GM19240 (cell line): Measurements from ENCODE around the gene TCEA2.
"Not testable (repeated sequence)": the region's sequence is repeated elsewhere in the genome, so short reads cannot be mapped to it uniquely, and the experiment has no call there.

ENCODE experiments used
- DNase-seq: peaks from one replicate; pipeline ENCODE4 v3.0.0; 2011; ENCODE audit warnings: low spot score; ENCODE audit not compliant: insufficient read length

TCEA2 gene

DNA sequence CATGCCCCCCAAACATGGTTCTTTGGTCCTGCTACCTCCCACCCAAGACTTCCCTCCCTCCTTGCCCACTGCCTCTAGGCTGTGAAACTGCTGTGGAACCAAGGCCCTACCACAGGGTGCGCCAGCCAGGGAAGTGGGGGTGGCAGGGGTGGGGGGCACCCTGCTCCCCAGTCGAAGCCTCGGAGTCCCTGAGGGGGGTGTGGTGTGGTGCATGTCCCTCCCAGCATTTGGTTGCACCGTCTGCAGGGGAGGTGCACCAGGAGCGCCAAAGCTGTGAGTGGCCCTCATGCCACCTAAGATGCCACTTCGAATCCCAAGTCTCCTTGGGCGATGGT, 14.5 kb downstream of the TCEA2 start:
- DNase-seq = no peak

GRCh38 chr20:64077876-64078551, 15.0 kb downstream of the TCEA2 start:
- DNase-seq = peak; percentile 42

DNA sequence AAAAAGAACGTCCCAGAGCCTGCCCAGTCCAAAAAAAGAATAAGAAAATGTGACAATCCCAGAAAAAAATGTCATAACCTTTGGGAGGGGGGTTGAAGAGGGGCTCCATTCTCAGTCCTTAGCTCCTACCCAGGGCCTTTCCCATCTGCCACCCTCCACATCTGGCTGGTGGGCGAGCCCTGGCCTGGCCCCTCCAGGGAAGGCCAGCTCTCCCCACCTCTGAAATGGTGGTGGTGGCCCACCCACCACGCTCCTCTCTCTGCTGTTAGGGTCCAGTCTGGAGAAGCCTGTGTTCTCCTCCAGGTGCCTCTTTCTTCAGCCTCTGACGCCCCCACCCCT, 15.9 kb downstream of the TCEA2 start:
- DNase-seq = no peak

DNA sequence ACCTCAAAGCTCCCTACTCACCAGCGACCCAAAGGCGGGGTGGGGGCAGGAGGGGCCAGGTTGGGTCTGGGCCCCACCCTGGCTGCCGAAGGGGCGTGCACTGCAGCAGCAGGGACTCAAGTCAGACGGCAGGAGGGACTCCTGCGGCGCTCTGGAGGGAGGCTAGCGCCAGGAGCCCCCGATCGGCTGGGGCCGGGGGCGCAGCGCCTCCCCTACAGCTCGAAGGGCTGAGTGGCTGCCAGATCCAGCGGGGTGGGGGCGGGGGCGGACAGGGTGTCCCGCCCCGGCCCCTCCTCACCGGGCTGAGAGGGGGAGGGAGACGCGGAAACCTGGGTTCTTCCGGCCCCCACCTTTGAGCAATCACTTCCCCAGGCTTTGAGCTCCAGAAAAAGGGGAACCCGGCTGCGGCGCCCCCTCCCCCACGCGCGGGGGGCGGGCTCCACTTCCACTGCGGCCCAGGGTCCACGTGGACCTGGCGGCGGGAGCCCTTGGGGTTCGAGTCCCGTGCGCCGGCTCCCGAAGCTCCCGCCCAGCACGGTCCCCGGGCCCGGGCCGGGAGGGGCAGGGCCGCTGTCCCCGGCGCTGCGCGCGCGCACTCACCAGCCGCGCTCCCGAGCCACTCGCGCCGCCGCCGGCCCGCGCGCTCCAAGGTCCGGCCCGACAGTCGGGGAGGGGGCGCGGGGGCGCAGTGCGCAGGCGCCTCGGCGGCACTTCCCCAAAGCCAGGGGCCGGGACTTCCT, 16.4 kb downstream of the TCEA2 start, which contains the start of gene RGS19:
Gene RGS19, minus strand, starts transcription at position 246 of the 740 bp plus-strand sequence. CDS start 2,632 bp downstream, outside the sequence.
- peak; percentile 67 for DNase-seq

DNA sequence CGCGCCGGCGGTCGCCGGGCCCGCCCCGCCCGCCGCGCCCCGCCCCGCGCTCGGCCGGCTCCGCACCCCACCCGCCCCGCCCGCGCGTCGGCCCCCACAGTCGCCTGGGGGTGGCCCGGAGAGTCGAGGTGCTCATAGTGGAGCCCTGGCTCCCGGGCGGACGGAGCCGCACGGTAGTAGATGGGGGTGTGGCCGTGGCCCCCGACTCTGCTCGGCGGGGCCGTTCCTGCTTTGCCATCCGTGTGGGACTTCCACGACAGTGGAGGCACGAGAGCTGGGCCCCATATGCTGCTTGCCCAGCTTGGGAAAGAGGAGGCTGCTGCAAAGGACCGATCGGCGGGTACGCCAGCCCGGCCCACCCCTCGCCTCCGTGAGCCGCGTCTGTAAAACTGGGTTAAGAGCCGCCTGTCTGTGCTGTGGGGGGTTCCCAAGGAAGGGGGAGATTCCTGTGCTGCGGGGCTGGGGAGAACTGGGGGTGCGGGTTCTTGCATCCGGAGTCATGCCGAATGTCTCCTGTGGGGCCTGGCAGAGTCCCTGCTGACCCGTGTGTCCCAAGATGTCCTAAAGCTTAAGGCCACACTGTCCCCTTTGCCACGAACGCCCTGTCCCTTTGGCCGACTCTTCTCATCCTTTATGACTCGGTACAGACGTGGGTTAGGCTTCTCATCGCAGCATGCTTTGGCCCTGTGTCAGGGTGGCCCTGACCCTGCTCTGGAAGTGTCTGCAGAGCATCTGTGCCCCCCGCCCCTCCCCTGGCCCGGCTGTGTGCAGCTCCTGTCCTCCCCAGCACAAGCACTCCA, 17.2 kb downstream of the TCEA2 start, which contains the start of gene OPRL1:
Gene OPRL1, plus strand, starts transcription at position 70 of the 800 bp plus-strand sequence. CDS start 12,639 bp downstream, outside the sequence.
- peak; percentile 79 for DNase-seq

DNA sequence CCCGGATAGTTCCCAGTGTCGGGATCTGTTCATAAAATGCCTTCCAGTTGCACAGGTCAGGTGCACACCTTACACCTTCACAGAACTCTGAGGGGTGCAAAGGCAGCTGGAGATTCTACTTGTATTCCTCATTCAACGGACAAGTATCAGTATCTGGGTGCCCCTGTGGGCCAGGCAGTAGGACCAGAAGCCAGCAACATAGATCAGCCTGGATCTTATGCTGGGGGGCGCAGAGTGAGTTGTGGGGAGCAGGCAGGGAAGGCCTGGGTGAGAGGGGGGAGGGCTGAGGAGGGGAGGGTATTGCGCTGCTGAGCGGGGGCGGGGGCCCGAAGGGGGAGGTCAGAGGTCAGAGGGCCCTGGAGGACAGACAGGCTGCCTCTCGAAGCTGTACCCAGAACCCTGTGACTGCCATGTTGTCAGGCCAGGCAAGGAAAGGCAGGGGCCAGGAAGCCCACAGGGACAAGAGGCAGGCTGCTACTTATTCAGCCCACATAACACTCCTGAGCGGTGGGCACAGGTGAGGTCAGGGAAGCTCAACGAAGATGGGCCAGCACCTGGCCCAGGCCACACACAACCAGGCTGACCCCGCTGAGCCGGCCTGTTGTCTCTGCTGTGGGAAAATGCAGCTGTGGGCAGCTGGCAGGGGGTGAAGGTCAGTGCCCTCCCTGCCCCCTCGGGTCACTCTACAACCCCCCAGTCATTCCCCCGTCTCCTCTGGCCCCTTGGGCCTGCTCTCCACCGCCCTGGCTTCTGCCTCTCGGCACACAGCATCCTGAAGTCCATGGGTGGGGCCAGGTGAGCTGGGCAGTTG, 18.0 kb downstream of the TCEA2 start:
- no peak for DNase-seq

- no peak for DNase-seq
Observed at GRCh38 chr20:64081624-64081964, 18.6 kb downstream of the TCEA2 start.

GRCh38 chr20:64082126-64082731, 19.2 kb downstream of the TCEA2 start:
- DNase-seq = no peak

GRCh38 chr20:64082820-64083377, 19.9 kb downstream of the TCEA2 start:
- DNase-seq = no peak

- DNase-seq = peak; percentile 53
Observed at GRCh38 chr20:64083378-64083803, 20.4 kb downstream of the TCEA2 start.

DNA sequence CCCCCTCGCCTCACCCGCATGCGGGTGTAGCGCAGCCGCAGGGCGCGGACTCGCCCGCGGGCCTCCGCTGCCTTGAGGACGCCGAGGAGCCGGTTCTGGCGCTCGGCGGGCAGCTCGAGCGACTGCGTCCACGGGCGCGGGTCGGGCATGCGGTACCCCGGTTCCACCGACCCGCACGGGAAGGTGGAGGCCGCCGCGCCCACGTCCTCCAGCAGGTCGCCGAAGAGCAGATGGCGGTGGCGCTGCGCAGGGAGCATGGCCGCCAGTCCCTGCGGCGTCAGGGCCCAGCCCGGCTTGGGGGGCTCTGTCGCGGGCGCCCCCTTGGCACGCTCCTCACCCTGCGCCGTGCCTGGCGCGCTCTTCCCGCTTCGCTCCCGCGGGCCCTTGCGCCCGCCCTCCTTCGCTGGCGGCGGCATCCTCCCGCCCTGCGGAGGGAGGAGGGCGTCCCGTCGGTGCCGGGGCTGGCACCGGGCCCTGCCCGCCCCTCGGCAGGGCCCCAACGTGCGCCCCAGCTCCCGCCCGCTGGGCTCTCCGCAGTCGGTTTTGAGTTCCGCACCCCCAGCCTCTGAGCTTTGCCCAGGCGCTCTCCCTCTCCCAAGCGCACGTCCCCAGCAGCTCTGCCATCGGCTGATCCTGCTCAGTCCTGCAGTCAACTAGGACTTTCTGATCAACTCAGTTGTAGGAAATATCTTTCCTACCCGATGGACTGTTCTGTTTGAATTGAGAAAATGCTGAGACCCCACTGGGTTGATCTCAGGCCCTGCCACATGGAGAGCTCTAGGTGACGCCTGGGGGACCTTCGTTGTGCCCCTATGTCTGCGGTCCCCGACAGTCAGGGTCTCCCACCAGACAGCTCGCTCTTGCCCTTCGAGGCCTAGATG, 21.0 kb downstream of the TCEA2 start, which contains the start of gene LKAAEAR1:
Gene LKAAEAR1, minus strand, starts transcription at position 595 of the 881 bp plus-strand sequence. Its CDS starts 179 bp downstream, at position 416.
- DNase-seq = no peak

DNA sequence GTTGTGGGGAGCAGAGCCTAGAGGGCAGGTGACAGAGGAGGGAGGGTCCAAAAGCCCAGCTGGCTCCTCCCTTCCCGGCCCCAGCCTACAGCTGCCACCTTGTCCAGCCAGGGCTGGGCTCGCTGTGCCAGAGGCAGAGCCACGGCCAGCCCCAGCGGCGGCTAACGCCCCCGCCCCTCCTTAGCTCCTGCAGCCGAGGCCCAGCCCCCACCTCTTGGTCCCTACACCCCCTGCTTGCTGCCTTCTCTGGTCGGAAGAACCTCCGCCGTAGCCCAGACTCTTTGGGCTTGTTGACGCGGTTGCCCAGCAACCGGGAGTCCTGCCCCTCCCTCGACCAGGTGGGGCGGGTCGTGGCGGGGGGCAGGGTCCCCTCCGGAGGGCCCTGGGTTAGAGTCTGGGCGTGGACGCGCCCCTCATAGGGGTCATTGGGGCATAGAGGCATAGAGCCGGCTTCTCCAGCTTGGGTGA, 21.7 kb downstream of the TCEA2 start:
- DNase-seq = no peak

- no peak for DNase-seq
Observed at GRCh38 chr20:64086801-64087200, 23.8 kb downstream of the TCEA2 start.

DNA sequence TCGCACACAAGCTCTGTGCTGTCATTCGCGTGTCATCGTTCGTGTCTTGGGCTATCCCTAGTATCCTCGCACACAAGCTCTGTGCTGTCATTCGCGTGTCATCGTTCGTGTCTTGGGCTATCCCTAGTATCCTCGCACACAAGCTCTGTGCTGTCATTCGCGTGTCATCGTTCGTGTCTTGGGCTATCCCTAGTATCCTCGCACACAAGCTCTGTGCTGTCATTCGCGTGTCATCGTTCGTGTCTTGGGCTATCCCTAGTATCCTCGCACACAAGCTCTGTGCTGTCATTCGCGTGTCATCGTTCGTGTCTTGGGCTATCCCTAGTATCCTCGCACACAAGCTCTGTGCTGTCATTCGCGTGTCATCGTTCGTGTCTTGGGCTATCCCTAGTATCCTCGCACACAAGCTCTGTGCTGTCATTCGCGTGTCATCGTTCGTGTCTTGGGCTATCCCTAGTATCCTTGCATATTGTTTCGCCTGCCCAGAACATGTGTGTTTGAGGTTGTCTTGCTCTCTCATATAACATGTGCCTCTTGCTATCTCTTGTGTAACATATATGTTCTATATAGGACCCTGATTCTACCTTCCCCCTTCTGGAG, 24.3 kb downstream of the TCEA2 start:
- not testable (repeated sequence) for DNase-seq

DNA sequence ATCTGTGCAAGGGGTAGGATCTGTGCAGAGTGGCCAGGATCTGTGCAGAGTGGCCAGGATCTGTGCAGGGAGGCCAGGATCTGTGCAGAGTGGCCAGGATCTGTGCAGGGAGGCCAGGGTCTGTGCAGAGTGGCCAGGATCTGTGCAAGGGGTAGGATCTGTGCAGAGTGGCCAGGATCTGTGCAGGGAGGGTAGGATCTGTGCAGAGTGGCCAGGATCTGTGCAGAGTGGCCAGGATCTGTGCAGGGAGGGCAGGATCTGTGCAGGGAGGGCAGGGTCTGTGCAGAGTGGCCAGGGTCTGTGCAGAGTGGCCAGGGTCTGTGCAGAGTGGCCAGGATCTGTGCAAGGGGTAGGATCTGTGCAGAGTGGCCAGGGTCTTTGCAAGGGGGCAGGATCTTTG, 25.6 kb downstream of the TCEA2 start:
- DNase-seq = not testable (repeated sequence)

DNA sequence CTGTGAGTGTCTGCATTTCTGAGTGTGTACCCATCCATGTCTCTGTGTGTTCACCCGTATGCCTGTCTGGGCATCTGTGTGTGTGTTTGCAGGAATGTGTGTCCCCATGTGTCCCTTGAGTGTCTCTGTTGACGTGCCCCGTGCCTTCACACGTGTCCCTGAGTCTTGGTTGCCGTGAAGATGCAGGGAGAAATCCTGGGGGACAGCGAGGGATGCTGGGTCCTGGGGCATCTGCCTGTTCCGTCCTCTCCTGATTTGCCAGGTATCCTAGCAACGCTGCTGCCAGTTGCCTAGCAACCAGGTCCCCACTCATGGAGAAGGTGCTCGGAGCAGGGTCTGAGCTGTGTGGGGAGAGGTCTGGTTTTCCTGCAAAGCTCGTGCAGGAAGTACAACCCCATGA, 27.2 kb downstream of the TCEA2 start:
- DNase-seq = no peak

- no peak for DNase-seq
Observed at GRCh38 chr20:64091340-64091739, 28.3 kb downstream of the TCEA2 start.

DNA sequence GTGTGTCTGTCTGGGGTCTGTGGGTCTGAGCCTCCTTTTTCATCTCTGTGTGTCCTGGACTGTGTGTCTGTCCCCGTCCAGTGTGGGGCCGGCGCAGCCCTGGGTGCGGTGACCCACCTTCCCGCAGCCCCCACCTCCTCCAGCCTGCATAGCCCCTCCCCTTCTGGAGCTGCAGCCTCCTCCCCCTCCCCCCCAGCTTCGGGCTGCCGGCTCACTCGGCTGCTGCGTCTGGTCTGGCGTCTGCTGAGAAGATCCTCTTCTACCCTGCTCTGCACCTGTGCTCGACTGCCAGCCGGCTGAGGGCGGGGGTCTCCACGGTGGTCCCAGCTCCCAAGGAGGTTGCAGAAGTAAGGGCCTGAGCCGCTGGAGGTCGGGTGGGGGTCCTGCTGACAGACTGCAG, 28.8 kb downstream of the TCEA2 start:
- DNase-seq = no peak
